Cardiac muscle cell (in vitro differentiated cells and primary cell): ENCODE results near the gene SLX4IP. TPM values are rescaled to one million over a fixed set of nuclear protein-coding genes. Genes with fewer than 3 reads are reported as not detected.

Experiments
- DNase-seq, 2 donors: peaks; one replicate each; pipeline versions ENCODE4 v3.0.0 to v3.0.0-alpha.2; 2010 to 2017; ENCODE audit warnings: low read depth in 1 of 2, low spot score in 1 of 2
- H3K27ac ChIP-seq: fragments of 200-600 bp; sonication (generic); 2 replicates; pipeline ENCODE4 v1.5.1; 2016
- H3K27me3 ChIP-seq: fragments of 200-600 bp; sonication (generic); 2 replicates; pipeline ENCODE4 v1.6.0; 2016; ENCODE audit warnings: control low read depth
- H3K36me3 ChIP-seq: fragments of 200-600 bp; sonication (generic); 2 replicates; pipeline ENCODE4 v1.5.1; 2016; ENCODE audit warnings: control low read depth
- H3K4me1 ChIP-seq: fragments of 200-600 bp; sonication (generic); 2 replicates; pipeline ENCODE4 v1.8.1; 2017; ENCODE audit warnings: low read depth, mild to moderate bottlenecking, mixed run types
- H3K4me3 ChIP-seq: fragments of 200-600 bp; sonication (generic); 2 replicates; pipeline ENCODE4 v1.5.1; 2016; ENCODE audit warnings: mild to moderate bottlenecking
- H3K9me3 ChIP-seq: fragments of 200-600 bp; sonication (generic); 2 replicates; pipeline ENCODE4 v1.5.1; 2017; ENCODE audit warnings: low read depth, mild to moderate bottlenecking, control low read depth
- polyA plus RNA-seq: library from polyadenylated mRNA; unstranded; fragments of >200 nt; fragmentation: Nextera tagmentation; extraction: Ambion mirVana; gene quantifications from 2 replicates; pipeline ENCODE4 v1.2.1, GENCODE V29; 2016
- total RNA-seq: library from RNA; depleted of rRNA; stranded (reverse); fragments of >200 nt; gene quantifications from 2 replicates; pipeline ENCODE4 v1.2.3, GENCODE V29; 2016
- TF ChIP-seq, protein P1 (sequence below): IDR thresholded peaks from 2 replicates; pipeline ENCODE4 v1.5.1; 2012; ENCODE audit warnings: low read depth, mild to moderate bottlenecking, low read length

The SLX4IP gene
- total and polyA plus RNA-seq, 2 experiments from 2014 or later: 2.5 to 4.1 TPM

DNA sequence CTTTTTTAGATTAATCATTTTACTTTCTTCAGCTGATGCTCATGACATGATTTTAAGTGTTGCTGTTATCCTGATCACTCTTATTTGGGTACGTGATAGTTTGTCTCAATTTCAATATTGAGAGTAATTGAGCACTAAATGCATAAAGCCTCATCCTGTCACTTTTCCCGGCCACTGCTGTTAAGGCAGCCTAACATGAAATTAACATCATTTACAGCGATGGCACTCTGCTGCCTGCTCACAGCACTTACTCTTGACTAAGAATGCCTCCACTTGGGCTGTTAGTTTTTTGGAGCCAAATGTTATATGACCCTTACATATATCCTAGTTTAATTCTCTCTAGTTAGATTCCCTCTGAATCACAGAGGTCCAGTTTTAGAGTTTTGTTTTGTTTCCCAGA lies 107.3 kb downstream of the SLX4IP start:
- no peak overlapping the region for H3K27ac ChIP-seq
- H3K4me3 ChIP-seq: no peak overlapping the region
- peaks cover 10% of the 10 kb centered on the region for H3K4me1 ChIP-seq
- TF ChIP-seq, protein P1, sequence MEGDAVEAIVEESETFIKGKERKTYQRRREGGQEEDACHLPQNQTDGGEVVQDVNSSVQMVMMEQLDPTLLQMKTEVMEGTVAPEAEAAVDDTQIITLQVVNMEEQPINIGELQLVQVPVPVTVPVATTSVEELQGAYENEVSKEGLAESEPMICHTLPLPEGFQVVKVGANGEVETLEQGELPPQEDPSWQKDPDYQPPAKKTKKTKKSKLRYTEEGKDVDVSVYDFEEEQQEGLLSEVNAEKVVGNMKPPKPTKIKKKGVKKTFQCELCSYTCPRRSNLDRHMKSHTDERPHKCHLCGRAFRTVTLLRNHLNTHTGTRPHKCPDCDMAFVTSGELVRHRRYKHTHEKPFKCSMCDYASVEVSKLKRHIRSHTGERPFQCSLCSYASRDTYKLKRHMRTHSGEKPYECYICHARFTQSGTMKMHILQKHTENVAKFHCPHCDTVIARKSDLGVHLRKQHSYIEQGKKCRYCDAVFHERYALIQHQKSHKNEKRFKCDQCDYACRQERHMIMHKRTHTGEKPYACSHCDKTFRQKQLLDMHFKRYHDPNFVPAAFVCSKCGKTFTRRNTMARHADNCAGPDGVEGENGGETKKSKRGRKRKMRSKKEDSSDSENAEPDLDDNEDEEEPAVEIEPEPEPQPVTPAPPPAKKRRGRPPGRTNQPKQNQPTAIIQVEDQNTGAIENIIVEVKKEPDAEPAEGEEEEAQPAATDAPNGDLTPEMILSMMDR: no peak
- no peaks in the 10 kb centered on the region for H3K9me3 ChIP-seq
- no peaks in the 10 kb centered on the region for H3K36me3 ChIP-seq
- DNase-seq: no peak
- H3K27me3 ChIP-seq: no peaks in the 10 kb centered on the region

DNA sequence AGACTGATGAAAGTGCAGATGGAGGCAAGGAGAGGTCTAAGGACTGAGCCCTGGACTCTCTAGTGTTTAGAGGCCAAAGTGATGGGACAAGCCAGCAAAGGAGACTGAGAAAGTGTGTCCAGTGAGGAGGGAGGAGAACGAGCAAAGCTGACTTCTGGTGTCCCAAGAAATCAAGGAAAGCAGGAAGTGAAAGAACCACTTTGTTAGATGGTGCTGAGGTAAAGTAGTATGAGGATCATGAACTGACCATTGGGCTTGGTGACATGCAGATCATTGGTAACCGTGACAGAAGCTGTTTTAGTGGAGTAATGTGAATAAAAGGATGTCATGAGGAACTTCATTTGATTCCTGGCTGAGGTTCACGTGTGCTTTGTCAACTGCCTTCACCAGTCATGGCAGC lies 108.4 kb downstream of the SLX4IP start:
- Histone ChIP-seq H3K27ac (no peak overlapping the region), H3K27me3 (no peaks in the 10 kb centered on the region), H3K36me3 (no peaks in the 10 kb centered on the region), H3K4me1 (peaks cover 10% of the 10 kb centered on the region), H3K4me3 (no peak overlapping the region), H3K9me3 (no peaks in the 10 kb centered on the region)
- DNase-seq: no peak
- TF ChIP-seq, protein P1: no peak

DNA sequence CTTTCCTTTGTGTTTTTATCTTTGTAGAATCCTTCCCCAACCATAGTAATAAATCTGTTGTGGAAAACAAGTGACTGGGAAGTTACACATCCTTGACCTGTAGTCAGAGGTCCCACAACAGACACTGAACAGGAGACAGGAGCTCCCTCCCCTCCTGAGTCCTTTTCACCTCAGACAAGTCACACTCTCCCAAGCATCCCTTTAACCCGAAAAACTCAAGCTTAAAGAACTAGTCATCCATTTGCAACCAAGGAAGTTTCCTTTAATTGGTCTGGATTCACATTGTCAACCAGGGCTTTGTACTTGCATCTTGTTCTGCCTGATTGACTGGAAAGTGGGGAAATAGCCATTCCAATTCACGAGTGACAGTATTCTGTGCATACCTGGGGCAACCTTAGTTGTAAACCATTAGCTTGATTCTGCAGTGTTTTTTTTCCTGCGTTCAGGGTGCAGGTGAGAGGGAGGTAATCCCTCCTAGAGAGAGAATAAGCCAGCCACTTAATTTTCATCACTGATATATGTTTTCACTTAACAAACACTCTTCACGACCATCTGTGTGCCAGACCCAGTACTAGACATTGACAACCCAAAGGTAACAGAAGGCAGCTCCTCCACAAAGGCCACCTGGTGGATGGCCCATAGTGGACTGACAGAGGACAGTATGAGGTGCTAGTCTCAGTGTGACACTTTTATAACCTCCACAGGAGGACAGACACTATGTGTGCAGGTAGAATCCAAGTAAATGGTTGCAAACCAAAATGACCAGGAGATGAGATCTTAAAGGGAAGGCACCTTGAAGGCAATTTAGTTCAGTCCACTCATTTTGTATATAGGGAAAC lies 112.4 kb downstream of the SLX4IP start:
- Histone ChIP-seq H3K27ac (no peak overlapping the region), H3K9me3 (no peaks in the 10 kb centered on the region), H3K4me1 (peaks cover 16% of the 10 kb centered on the region), H3K4me3 (no peak overlapping the region), H3K27me3 (no peaks in the 10 kb centered on the region), H3K36me3 (no peaks in the 10 kb centered on the region)
- no peak for DNase-seq
- TF ChIP-seq, protein P1: no peak

DNA sequence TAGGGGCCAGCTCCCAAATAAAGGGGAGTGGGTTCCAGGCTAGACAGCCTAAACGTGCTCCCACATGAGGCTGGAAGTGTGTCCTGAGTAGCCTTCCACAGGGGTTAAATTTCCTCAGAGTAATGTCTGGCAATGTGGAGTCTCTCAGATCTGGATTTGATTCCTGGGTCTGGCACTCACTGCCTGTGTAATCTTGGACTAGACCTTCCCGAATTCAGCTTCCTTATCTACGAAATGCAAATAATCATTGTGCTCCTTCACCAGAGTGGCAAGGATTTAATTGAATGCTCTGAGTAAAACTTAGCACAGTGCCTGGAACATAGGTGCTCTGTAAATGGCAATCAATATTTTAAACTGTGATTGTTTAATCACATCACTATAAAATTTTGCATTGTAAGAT lies 114.4 kb downstream of the SLX4IP start:
- TF ChIP-seq, protein P1: no peak
- no peaks in the 10 kb centered on the region for H3K9me3 ChIP-seq
- no peaks in the 10 kb centered on the region for H3K27me3 ChIP-seq
- DNase-seq: no peak
- no peaks in the 10 kb centered on the region for H3K36me3 ChIP-seq
- H3K4me3 ChIP-seq: no peak overlapping the region
- peaks cover 26% of the 10 kb centered on the region for H3K4me1 ChIP-seq
- H3K27ac ChIP-seq: no peak overlapping the region

DNA sequence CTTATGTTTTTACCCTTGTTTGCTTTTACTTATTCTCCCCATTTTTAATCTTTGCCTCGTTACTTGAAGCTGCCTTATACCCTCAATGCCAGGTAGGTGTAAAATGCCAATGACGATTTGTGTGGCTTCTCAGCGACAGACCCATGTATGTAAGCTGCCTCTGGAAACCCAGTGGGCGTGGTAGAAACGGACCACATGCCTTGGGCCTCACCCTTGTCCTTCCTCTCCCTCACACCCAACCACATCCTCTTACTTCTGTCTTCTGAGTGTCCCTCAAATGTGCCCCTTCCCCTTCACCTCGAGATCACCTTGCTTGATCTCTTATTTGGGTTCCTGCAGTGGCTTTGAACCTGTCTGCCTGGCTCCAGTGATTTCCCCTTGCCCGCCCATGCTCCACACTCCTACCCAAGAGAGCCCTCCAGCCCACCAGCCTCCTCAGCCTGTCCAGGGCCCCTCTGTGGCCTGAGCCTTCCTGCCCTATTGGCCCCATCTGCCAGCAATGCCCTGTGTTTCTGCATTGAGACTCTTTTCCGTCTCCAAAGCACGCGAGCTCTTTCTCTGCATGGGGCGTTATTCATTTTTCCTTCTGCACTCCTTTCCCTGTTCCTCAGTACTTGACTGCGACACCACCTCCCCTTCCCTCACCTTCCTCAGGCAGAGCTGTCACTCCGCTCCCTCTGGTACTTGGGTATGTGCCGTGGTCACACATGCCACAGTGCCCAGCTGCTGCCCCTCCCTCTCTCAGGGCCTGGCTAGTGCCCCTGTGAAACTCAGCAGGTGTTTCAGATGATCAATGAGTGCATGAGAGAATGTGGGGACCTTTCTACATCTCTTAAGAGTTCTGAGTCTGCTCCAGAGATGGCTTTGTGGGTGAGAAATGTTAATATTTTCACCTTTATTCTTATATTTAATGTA lies 115.4 kb downstream of the SLX4IP start:
- Histone ChIP-seq H3K27me3 (no peaks in the 10 kb centered on the region), H3K4me1 (peaks cover 17% of the 10 kb centered on the region), H3K36me3 (no peaks in the 10 kb centered on the region), H3K4me3 (no peak overlapping the region), H3K9me3 (no peaks in the 10 kb centered on the region), H3K27ac (no peak overlapping the region)
- TF ChIP-seq, protein P1: no peak
- DNase-seq: no peak
